Tibial nerve (tissue), 3 donors: Measurements from ENCODE around the gene UCK2.

Experiments
- POLR2A ChIP-seq, 2 donors: fragments of 450-650 bp; IDR thresholded peaks; one replicate each; pipeline ENCODE4 v1.6.1; 2017; ENCODE audit warnings: antibody characterized with exemption in 2 of 2, mild to moderate bottlenecking in 2 of 2, moderate library complexity in 2 of 2
- TF ChIP-seq, protein P1 (sequence below), 5 experiments: fragments of 200-600 bp in 3 of 5; fragments of 450-650 bp in 2 of 5; sonication (generic) in 3 of 5; IDR thresholded peaks; one replicate each; pipeline ENCODE4 v1.5.1; 2016 to 2019; ENCODE audit warnings: antibody characterized with exemption in 5 of 5, mild to moderate bottlenecking in 3 of 5, moderate library complexity in 2 of 5

DNA sequence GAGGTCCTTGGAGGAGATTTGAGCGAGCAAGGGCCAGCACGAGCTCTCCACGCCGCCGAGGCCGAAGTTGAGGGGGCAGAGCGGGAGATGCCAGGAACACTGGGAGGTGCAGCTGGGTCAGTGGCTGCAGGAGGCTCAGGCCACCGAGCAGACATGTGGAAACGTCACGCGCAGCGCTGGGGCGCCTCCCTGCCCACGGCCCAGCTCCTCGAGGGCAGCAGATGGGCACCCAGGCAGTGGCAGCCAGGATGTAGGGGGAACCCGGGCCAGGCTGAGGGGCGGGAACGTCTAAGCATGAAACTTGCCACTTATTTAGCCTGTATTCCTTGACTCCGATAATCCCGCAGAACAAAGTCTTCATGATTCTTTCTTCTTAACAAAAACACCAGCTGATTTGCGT, 114.1 kb downstream of the UCK2 start:
- TF ChIP-seq, protein P1, sequence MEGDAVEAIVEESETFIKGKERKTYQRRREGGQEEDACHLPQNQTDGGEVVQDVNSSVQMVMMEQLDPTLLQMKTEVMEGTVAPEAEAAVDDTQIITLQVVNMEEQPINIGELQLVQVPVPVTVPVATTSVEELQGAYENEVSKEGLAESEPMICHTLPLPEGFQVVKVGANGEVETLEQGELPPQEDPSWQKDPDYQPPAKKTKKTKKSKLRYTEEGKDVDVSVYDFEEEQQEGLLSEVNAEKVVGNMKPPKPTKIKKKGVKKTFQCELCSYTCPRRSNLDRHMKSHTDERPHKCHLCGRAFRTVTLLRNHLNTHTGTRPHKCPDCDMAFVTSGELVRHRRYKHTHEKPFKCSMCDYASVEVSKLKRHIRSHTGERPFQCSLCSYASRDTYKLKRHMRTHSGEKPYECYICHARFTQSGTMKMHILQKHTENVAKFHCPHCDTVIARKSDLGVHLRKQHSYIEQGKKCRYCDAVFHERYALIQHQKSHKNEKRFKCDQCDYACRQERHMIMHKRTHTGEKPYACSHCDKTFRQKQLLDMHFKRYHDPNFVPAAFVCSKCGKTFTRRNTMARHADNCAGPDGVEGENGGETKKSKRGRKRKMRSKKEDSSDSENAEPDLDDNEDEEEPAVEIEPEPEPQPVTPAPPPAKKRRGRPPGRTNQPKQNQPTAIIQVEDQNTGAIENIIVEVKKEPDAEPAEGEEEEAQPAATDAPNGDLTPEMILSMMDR (IDR thresholded peaks at IDR 0.05) = no peak
- TF ChIP-seq POLR2A (IDR thresholded peaks at IDR 0.05) = no peak
